ENCODE data around the gene LENG1.

GRCh38 chr19:54133312-54133956, 26.1 kb downstream of the LENG1 start:
- TF ChIP-seq CTCF (IDR thresholded peaks at IDR 0.05; ENCODE audit: low read depth, low read length): no peak
- no peak for TF ChIP-seq EZH2phosphoT487 (IDR thresholded peaks at IDR 0.05; ENCODE audit: low read depth)

All from OCI-LY3 (cell line).